Stomach (tissue), 4 donors: Measurements from ENCODE around the gene SPARC.

Experiments used
- CTCF ChIP-seq, 7 experiments: fragments of 450-650 bp in 4 of 7; fragments of 200-600 bp in 3 of 7; sonication (generic) in 3 of 7; IDR thresholded peaks; one replicate each; pipeline ENCODE4 v1.5.1; 2016 to 2019; ENCODE audit warnings: antibody characterized with exemption in 7 of 7, control low read depth in 2 of 7, mild to moderate bottlenecking in 1 of 7
- EP300 ChIP-seq: sonication (generic); formaldehyde crosslinking; IDR thresholded peaks from one replicate; pipeline ENCODE4 v1.6.1; 2017; ENCODE audit warnings: antibody characterized with exemption
- POLR2A ChIP-seq, 4 donors: fragments of 450-650 bp; IDR thresholded peaks; one replicate each; pipeline ENCODE4 v1.6.1; 2016; ENCODE audit warnings: antibody characterized with exemption in 4 of 4, control low read depth in 2 of 4, mild to moderate bottlenecking in 1 of 4, moderate library complexity in 1 of 4
- POLR2AphosphoS5 ChIP-seq, 3 donors: sonication (generic); formaldehyde crosslinking; IDR thresholded peaks; one replicate each; pipeline ENCODE4 v1.6.1; 2016; ENCODE audit warnings: antibody characterized with exemption in 3 of 3

- TF ChIP-seq POLR2AphosphoS5 (IDR thresholded peaks at IDR 0.05) (no peak), POLR2A (IDR thresholded peaks at IDR 0.05) (no peak), CTCF (IDR thresholded peaks at IDR 0.05) (no peak), EP300 (no peak)
Observed at GRCh38 chr5:151683444-151683843, 3.3 kb downstream of the SPARC start.
